ENCODE results near the gene TBC1D16.

The TBC1D16 gene

GRCh38 chr17:79981090-79981489, 54.6 kb downstream of the TBC1D16 start:
- H3K4me3 ChIP-seq (ENCODE audit: low read depth in 1 of 2, low read length in 1 of 2): no peak overlapping the region
- no peaks in the 10 kb centered on the region for H3K36me3 ChIP-seq
- no peaks in the 10 kb centered on the region for H3K4me1 ChIP-seq (ENCODE audit: control insufficient read depth in 1 of 2, insufficient read depth in 1 of 2, low read depth in 1 of 2, low read length in 1 of 2)
- H3K9me3 ChIP-seq: no peaks in the 10 kb centered on the region
- no peak overlapping the region for H3K27ac ChIP-seq
- TF ChIP-seq CTCF (IDR thresholded peaks at IDR 0.05): no peak
- peaks cover 15% of the 10 kb centered on the region for H3K27me3 ChIP-seq

GRCh38 chr17:79980246-79981043, 55.2 kb downstream of the TBC1D16 start:
- Histone ChIP-seq H3K4me1 (ENCODE audit: control insufficient read depth in 1 of 2, insufficient read depth in 1 of 2, low read depth in 1 of 2, low read length in 1 of 2) (no peaks in the 10 kb centered on the region), H3K27ac (no peak overlapping the region)
- no peak for TF ChIP-seq CTCF (IDR thresholded peaks at IDR 0.05)

GRCh38 chr17:79979816-79980215, 55.9 kb downstream of the TBC1D16 start:
- no peak for TF ChIP-seq CTCF (IDR thresholded peaks at IDR 0.05)
- Histone ChIP-seq H3K9me3 (no peaks in the 10 kb centered on the region), H3K27me3 (peaks cover 9% of the 10 kb centered on the region), H3K36me3 (no peaks in the 10 kb centered on the region), H3K27ac (no peak overlapping the region), H3K4me1 (ENCODE audit: control insufficient read depth in 1 of 2, insufficient read depth in 1 of 2, low read depth in 1 of 2, low read length in 1 of 2) (no peaks in the 10 kb centered on the region), H3K4me3 (ENCODE audit: low read depth in 1 of 2, low read length in 1 of 2) (no peak overlapping the region)

More at GRCh38 chr17:79980246-79981043, 55.2 kb downstream of the TBC1D16 start:
- Histone ChIP-seq H3K36me3 (no peaks in the 10 kb centered on the region), H3K9me3 (no peaks in the 10 kb centered on the region), H3K4me3 (ENCODE audit: low read depth in 1 of 2, low read length in 1 of 2) (no peak overlapping the region), H3K27me3 (peaks cover 12% of the 10 kb centered on the region)

GRCh38 chr17:79979221-79979741, 56.4 kb downstream of the TBC1D16 start:
- no peak for TF ChIP-seq CTCF (IDR thresholded peaks at IDR 0.05)
- Histone ChIP-seq H3K27ac (no peak overlapping the region), H3K4me1 (ENCODE audit: control insufficient read depth in 1 of 2, insufficient read depth in 1 of 2, low read depth in 1 of 2, low read length in 1 of 2) (no peaks in the 10 kb centered on the region)

GRCh38 chr17:79978548-79978855, 57.2 kb downstream of the TBC1D16 start:
- no peaks in the 10 kb centered on the region for H3K36me3 ChIP-seq
- H3K27me3 ChIP-seq: peaks cover 13% of the 10 kb centered on the region
- no peak for TF ChIP-seq CTCF (IDR thresholded peaks at IDR 0.05)
- H3K4me1 ChIP-seq (ENCODE audit: control insufficient read depth in 1 of 2, insufficient read depth in 1 of 2, low read depth in 1 of 2, low read length in 1 of 2): no peaks in the 10 kb centered on the region
- no peaks in the 10 kb centered on the region for H3K9me3 ChIP-seq
- H3K27ac ChIP-seq: no peak overlapping the region
- H3K4me3 ChIP-seq (ENCODE audit: low read depth in 1 of 2, low read length in 1 of 2): no peak overlapping the region

More at GRCh38 chr17:79979221-79979741, 56.4 kb downstream of the TBC1D16 start:
- Histone ChIP-seq H3K4me3 (ENCODE audit: low read depth in 1 of 2, low read length in 1 of 2) (no peak overlapping the region), H3K27me3 (peaks cover 12% of the 10 kb centered on the region), H3K9me3 (no peaks in the 10 kb centered on the region), H3K36me3 (no peaks in the 10 kb centered on the region)
